DND-41 (cell line): ENCODE data around the gene SLC2A8.

Source experiments
- ATAC-seq: fragments of 200-7000 bp; cut with Tn5 transposase; 3 replicates; pipeline ENCODE4 v1.9.1; 2021; ENCODE audit warnings: low read depth; ENCODE audit not compliant: insufficient read depth
- DNase-seq: peaks from one replicate; pipeline ENCODE4 v3.0.0-alpha.2; 2020
- H2AFZ ChIP-seq: 2 replicates; pipeline ENCODE4 v1.6.0; 2012; ENCODE audit warnings: low read depth, low read length
- H3K27ac ChIP-seq: 2 replicates; pipeline ENCODE4 v1.5.1; 2012; ENCODE audit warnings: low read length, inconsistent platforms
- H3K27me3 ChIP-seq: fragments of 200-600 bp; sonication (generic); 2 replicates; pipeline ENCODE4 v1.6.0; 2012; ENCODE audit warnings: low read length, mild to moderate bottlenecking, inconsistent platforms; ENCODE audit not compliant: insufficient read depth, poor library complexity
- H3K36me3 ChIP-seq: 2 replicates; pipeline ENCODE4 v1.5.1; 2012; ENCODE audit warnings: low read length, inconsistent platforms; ENCODE audit not compliant: insufficient read depth
- H3K4me1 ChIP-seq: 2 replicates; pipeline ENCODE4 v1.5.1; 2012; ENCODE audit warnings: mild to moderate bottlenecking, low read length; ENCODE audit not compliant: insufficient read depth
- H3K4me2 ChIP-seq: 2 replicates; pipeline ENCODE4 v1.6.0; 2012; ENCODE audit warnings: mild to moderate bottlenecking, moderate library complexity, low read length, inconsistent platforms; ENCODE audit not compliant: insufficient read depth
- H3K4me3 ChIP-seq, 2 experiments: fragments of 200-600 bp in 1 of 2; shearing (Covaris generic) in 1 of 2; 2 replicates each; pipeline ENCODE4 v1.5.1; 2012 to 2016; ENCODE audit warnings: inconsistent platforms in 2 of 2, low read length in 2 of 2, mild to moderate bottlenecking in 2 of 2, low read depth in 1 of 2, moderate library complexity in 1 of 2
- H3K79me2 ChIP-seq: 2 replicates; pipeline ENCODE4 v1.6.0; 2012; ENCODE audit warnings: low read length, inconsistent platforms; ENCODE audit not compliant: insufficient read depth
- H3K9ac ChIP-seq: 2 replicates; pipeline ENCODE4 v1.6.0; 2012; ENCODE audit warnings: low read depth, mild to moderate bottlenecking, inconsistent platforms, low read length, moderate library complexity
- H3K9me3 ChIP-seq: 2 replicates; pipeline ENCODE4 v1.5.1; 2012; ENCODE audit warnings: low read length, moderate library complexity, mild to moderate bottlenecking, inconsistent platforms; ENCODE audit not compliant: insufficient read depth, severe bottlenecking
- H4K20me1 ChIP-seq: 2 replicates; pipeline ENCODE4 v1.6.0; 2012; ENCODE audit warnings: low read length; ENCODE audit not compliant: insufficient read depth
- CTCF ChIP-seq: IDR thresholded peaks from 2 replicates; pipeline ENCODE4 v1.5.1; 2012; ENCODE audit warnings: borderline replicate concordance, low read length, moderate library complexity, mild to moderate bottlenecking; ENCODE audit not compliant: poor library complexity, severe bottlenecking; ENCODE audit errors: extremely low read depth
- EZH2 ChIP-seq: IDR thresholded peaks from 3 replicates; pipeline ENCODE4 v1.6.1; 2012; ENCODE audit warnings: borderline replicate concordance, low read depth, mild to moderate bottlenecking, moderate library complexity, low read length, inconsistent platforms; ENCODE audit not compliant: severe bottlenecking

Gene SLC2A8

GRCh38 chr9:127396808-127397645 is at the start of gene SLC2A8:
TSS of gene SLC2A8 (plus strand) at chr9:127397169. CDS start at chr9:127397231, 62 bp downstream.
- H3K27ac ChIP-seq, result no peak within 1 kb of the TSS
- no peaks in the 10 kb centered on the region for H3K36me3 ChIP-seq
- no peak for DNase-seq
- ATAC-seq, result 0 out of 3 replicates have a peak, but pooled peaks have one; percentile 29
- peaks cover 45% of the 10 kb centered on the region for H3K27me3 ChIP-seq
- H3K9ac ChIP-seq, result no peak within 1 kb of the TSS
- no peak within 1 kb of the TSS for H2AFZ ChIP-seq
- H3K4me3 ChIP-seq, result no peak within 1 kb of the TSS
- H3K9me3 ChIP-seq, result no peaks in the 10 kb centered on the region
- H3K79me2 ChIP-seq, result no peaks in the 10 kb centered on the region
- no peaks in the 10 kb centered on the region for H3K4me1 ChIP-seq
- TF ChIP-seq CTCF (no peak), EZH2 (no peak)
- no peak within 1 kb of the TSS for H3K4me2 ChIP-seq
- peaks cover 67% of the 10 kb centered on the region for H4K20me1 ChIP-seq

GRCh38 chr9:127347831-127348776 is 48.9 kb upstream of the SLC2A8 start:
- Histone ChIP-seq H4K20me1 (peaks cover 18% of the 10 kb centered on the region), H3K9ac (no peak overlapping the region), H3K4me1 (no peaks in the 10 kb centered on the region), H3K27me3 (peaks cover 64% of the 10 kb centered on the region), H3K4me3 (no peak overlapping the region), H2AFZ (no peak overlapping the region), H3K79me2 (no peaks in the 10 kb centered on the region), H3K36me3 (no peaks in the 10 kb centered on the region), H3K27ac (no peak overlapping the region), H3K4me2 (no peak overlapping the region), H3K9me3 (no peaks in the 10 kb centered on the region)
- ATAC-seq (no peak), DNase-seq (no peak)
- no peak for TF ChIP-seq CTCF
- TF ChIP-seq EZH2, result no peak

GRCh38 chr9:127349483-127350113 is 47.4 kb upstream of the SLC2A8 start:
- Histone ChIP-seq H3K27ac (no peak overlapping the region), H2AFZ (no peak overlapping the region), H4K20me1 (peaks cover 14% of the 10 kb centered on the region), H3K4me2 (no peak overlapping the region), H3K79me2 (no peaks in the 10 kb centered on the region), H3K36me3 (no peaks in the 10 kb centered on the region), H3K4me1 (no peaks in the 10 kb centered on the region), H3K9me3 (no peaks in the 10 kb centered on the region), H3K27me3 (peaks cover 62% of the 10 kb centered on the region), H3K4me3 (no peak overlapping the region), H3K9ac (no peak overlapping the region)
- DNase-seq, result no peak
- ATAC-seq, result no peak
- no peak for TF ChIP-seq EZH2
- no peak for TF ChIP-seq CTCF
